GM20000 (cell line): ENCODE measurements around the gene IFITM10.
A peak's percentile ranks its signal among the peaks of the same experiment; 100 is the strongest.

Experiments
- DNase-seq: peaks from one replicate; pipeline ENCODE4 v3.0.0; 2012; ENCODE audit warnings: low spot score
- CTCF ChIP-seq: IDR thresholded peaks from 2 replicates; pipeline ENCODE4 v1.5.1; 2012; ENCODE audit warnings: mild to moderate bottlenecking, control low read depth; ENCODE audit errors: extremely low read depth, missing control alignments

The IFITM10 gene

GRCh38 chr11:1765871-1766718 lies 15.7 kb upstream of the IFITM10 start:
- peak; percentile 15 for TF ChIP-seq CTCF

DNA sequence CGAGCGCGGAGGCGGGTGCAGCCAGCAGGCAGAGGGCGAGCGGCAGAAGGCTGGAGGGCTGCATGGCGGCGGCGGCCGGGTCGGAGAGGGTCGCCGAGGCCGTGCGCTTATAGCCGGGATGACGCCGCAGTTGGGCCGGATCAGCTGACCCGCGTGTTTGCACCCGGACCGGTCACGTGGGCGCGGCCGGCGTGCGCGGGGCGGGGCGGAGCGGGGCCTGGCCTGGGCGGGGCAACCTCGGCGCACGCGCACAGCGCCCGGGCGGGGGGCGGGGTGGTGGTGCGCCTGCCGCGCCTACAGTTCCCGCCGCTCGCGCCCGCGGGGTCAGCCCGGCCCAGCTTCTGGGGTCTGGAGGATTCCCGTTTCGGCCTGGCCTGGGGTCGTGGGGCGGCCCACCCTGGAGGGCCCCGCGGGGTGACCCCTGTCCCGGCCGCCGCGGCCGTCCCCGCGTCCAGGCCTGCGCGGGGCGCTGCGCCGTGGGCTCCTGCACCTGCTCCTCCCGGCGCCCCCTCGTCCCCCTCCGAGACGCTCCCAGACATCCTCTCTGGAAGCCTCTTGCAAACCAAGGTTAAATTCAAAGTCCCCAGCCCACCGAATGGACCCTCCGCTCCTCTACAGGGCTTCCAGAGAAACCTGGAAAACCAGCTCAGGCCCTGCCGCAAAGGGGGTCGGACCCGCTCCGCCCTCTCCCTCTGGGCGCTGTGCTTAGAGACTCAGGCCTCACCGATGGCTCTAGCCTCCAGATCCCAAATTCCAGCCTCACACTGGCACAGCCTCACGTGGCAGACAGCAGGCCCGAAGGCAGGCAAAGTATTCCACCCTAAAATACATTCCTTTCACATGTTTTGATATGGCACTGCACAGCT lies 13.6 kb upstream of the IFITM10 start, which contains the start of gene CTSD:
TSS of gene CTSD (minus strand) at position 132 of the 866 bp plus-strand sequence. CDS start at position 64, 68 bp downstream.
- peak; percentile 4 for TF ChIP-seq CTCF
- peak; percentile 100 for DNase-seq

More at GRCh38 chr11:1765871-1766718, 15.7 kb upstream of the IFITM10 start:
- DNase-seq = no peak

- TF ChIP-seq CTCF = no peak
- DNase-seq = peak; percentile 38
Observed at GRCh38 chr11:1763336-1763795, 13.0 kb upstream of the IFITM10 start.

DNA sequence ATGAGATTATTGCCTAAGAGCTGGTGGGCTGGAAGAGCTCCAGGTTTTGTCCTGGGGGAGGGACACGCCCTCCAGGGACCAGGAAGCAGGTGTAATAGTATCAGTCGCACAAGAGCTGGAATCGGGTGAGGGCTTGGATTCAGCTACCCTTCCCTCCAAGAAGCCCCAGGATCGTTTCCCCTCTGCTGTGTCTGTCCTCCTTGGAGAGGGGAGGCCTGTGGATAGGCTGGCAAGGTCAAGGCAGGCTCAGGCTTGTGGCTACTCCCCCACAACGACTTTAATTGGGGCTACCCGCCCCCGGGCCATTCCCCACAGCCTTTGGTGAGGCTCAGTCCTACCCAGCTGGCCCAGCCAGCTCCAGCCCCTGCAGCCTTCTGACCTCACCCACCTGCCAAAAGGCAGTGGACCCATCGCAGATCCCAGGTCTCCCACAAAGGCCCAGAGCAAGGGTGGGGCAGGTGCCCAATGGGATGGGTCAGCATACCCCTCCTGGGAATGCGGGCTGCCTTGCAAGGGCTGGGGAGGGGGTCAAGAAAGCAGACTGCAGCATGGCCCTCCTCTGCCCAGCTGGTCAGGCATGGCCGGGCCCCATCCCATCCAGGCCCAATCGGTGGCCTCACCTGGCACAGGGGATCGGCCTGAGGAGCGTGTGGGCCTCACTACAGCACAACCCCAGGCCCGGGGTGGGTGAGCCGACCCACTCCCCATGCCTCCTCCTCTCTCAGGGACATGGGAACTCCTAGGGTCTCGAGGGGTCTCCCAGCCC lies 12.3 kb upstream of the IFITM10 start:
- no peak for TF ChIP-seq CTCF
- DNase-seq = peak; percentile 39

GRCh38 chr11:1761857-1762536 lies 11.6 kb upstream of the IFITM10 start:
- no peak for TF ChIP-seq CTCF
- no peak for DNase-seq

GRCh38 chr11:1761110-1761856 lies 10.9 kb upstream of the IFITM10 start:
- no peak for DNase-seq

More at GRCh38 chr11:1761110-1761856, 10.9 kb upstream of the IFITM10 start:
- no peak for TF ChIP-seq CTCF
